ENCODE data around the gene SALL2.
"Not testable (repeated sequence)": the region's sequence is repeated elsewhere in the genome, so short reads cannot be mapped to it uniquely, and the experiment has no call there.

Gene SALL2

DNA sequence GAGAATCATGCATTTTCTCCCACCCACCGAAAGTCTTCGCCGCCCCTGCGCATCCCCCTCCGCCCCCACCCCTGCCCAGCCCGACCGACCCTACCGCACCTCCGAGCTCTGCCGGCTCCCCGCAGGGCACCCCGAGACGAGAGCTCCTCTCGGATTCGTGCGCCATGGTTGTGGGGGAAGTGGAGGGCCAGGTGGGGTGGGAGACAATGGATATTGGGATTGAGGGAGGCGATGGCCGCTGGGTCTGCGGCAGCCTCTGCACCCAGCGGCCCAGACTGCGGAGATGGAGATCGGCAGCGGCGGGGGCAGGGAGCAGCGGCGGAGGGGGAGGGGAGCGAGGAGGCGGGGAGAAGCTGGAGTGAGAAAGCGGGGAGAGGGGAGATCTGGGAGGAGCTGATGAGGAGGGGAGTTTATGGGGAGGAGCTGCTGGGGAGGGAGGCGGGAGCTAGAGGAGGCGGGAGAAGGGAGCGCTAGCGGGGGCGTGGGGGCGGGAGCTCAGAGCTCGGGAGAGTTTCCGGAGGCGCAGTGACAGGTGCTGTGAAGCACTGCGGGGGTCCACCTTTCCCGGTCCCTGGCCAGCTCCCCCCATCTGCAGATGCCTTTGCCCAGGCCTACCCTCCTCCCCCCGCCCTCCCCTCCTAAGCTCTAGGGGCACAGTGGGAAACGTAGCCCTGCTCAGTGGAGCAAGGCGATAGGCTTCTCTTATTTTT is at the start of gene SALL2:
Gene SALL2 (minus strand): TSS at position 385 of the 710 bp plus-strand sequence. CDS start 219 bp downstream, at position 166.
- peak; percentile 86 for DNase-seq

- no peak for DNase-seq
These were observed 49.5 kb upstream of the SALL2 start for GRCh38 chr14:21575661-21576060.

DNA sequence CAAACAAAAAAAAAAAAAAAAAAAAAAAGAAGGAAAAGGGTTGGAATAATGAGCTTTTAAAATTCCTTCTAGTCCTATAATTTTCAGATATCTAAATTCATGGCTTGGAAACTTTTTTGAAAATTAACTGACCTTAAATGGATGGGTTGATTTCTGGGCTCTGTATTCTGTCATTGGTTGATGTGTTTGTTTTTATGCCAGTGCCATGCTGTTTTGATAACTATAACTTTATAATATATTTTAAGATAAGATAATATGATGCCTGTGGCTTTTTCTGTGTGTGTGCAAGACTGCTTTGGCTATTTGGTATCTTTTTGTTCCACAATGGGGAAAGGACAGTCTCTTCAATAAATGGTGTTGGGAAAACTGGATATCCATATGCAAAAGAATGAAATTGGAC is 46.5 kb upstream of the SALL2 start:
- no peak for DNase-seq

DNA sequence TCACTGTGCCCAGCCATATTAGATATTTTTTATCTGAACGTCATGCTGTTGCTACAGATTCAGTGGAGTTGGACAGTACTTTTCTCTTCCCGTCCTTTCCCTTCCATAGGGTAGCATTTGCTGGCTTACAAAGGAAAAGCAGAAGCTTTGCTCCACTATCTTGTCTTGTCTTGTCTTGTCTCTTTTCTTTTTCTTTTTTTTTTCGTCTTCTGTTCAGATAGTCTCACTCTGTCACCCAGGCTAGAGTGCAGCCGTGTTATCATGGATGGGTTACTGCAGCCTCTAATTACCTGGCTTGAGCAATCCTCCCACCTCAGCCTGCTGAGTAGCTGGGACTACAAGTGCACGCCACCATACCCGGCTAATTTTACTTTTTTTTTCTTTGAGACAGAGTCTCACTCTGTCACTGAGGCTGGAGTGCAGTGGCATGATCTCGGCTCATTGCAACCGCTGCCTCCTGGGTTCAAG is 32.6 kb upstream of the SALL2 start:
- DNase-seq = no peak

DNA sequence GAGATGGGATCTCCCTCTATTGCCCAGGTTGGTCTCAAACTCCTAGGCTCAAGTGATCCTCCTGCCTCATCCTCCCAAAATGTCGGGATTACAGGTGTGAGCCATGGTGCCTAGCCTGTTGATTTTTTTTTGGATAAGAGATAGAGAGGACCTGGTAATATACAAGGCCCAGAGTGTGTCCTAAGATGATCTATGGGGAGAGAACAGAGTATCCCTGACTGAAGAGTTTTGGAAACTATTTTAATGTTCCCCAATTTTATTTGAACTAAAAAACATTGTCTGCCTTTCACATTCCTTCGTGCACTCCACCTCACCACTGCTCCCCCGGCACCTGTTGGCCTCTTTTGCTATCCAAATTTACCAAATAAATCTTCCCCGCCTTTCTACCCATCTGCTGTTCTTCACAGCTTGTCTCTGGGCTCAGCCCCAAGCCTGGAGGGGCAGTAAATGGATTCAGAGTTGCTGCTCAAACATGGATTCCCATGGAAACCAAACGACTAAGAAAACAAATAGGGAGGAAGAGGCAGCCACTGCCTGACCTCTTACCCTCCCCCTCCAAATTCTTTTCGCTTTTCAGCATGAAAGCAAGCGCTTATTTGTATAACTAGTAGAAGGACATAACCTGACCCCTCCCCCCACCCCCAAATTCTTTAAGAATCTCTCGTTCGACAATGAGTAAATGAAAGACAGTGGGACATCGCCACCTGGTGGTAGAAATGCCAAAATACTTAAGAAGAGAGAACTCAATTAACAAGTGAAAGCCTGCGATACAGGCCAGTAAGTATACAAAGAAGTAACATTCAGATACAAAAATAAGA is 31.1 kb upstream of the SALL2 start:
- DNase-seq = peak; percentile 79

DNA sequence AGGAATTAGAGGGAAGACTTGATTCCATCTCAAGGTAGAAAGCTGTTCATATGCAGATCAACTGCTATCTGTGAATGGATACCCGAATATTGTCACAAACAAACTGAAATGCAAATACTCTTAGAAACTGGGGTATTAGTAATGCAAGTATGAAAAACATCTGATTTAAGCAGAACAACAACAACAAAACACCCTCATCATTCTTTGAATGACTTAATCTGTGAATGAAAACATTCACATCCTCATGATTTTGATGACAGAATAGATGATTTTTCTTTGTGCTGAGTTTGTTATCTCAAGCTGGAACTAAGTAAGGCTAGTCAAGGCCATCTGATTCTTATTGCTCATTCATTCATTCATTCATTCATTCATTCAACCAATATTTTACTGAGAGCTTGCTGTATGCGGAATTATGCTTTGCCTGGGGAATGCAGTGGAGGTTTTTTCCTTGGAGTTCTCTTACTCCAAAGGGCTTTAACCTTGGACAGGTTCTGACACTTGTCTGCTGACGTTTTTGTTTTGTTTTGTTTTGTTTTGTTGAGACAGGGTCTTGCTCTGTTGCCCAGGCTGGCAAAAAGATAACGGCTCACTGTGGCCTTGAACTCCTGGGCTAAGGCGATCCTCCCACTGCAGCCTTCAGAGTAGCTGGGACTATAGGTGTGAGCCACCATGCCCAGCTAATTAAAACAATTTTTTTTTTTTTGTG is 30.4 kb upstream of the SALL2 start:
- no peak for DNase-seq

DNA sequence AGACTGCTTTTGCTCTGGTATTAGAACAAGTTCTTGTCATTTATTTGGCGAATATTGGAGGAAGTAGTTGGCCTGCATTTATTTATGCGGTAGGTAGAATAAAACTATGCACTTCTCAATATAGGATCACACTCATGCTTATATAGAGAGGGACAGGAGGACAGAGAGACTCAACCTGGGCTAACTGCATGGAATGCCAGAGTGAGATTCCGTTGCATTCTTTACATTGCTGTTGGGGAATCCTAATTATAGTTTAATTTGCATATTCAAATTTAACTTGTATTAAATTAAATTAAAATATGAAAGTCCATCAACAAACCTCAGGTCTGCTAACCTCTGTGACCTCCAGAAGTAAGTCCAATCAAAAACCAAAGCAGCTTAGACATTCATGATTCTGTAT is 27.1 kb upstream of the SALL2 start:
- DNase-seq = no peak

DNA sequence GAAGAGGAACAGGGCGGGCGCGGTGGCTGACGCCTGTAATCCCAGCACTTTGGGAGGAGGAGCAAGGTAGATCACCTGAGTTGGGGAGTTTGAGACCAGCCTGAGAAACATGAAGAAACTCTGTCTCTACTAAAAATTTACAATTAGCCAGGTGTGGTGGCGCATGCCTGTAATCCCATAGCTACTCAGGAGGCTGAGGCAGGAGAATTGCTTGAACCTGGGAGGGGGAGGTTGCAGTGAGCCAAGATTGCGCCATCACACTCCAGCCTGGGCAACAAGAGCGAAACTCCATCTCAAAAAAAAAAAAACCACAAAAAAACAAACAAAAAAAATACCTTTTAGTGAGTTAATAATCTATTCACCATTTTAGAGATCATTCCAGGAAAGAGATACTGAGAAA is 18.4 kb upstream of the SALL2 start:
- DNase-seq = not testable (repeated sequence)

DNA sequence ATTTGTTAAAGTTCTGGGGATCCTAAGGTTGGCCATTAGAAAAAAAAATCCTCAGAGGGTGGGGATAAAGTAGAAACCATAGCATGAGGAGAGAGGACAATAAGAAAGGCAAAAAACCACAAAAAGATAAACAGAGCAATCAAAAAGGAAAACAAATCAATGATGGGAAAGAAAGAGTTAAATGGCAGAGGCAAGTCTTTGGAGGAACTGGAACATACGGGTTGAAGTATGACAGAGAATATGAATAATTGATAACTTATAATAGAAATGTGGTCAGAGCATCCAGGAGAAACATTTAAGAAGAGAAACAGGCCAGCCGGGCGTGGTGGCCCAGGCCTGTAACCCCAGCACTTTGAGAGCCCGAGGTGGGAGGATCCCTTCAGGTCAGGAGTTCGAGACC is 17.8 kb upstream of the SALL2 start:
- DNase-seq = no peak

DNA sequence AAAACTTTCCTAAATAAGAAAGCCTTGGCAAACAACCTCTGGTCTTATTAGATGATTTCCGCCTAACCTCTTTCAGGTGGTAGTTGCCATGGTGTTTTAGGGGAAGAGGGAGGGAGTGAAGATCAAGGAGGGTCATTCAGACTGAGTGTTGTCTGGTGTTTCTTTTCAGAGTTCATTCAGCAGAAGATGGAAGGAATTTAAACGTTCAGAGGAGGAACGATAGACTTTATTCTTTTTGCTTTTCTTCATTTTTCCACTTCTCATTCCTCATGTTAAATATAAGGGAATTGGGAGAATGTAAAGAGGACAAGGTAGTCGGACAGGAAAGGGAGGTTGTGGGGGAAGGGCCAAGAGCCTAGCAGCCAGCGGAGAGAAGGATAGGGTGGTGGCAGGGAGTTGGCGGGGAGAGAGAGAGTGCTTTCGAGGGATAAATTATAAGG is 17.4 kb upstream of the SALL2 start:
- no peak for DNase-seq

DNA sequence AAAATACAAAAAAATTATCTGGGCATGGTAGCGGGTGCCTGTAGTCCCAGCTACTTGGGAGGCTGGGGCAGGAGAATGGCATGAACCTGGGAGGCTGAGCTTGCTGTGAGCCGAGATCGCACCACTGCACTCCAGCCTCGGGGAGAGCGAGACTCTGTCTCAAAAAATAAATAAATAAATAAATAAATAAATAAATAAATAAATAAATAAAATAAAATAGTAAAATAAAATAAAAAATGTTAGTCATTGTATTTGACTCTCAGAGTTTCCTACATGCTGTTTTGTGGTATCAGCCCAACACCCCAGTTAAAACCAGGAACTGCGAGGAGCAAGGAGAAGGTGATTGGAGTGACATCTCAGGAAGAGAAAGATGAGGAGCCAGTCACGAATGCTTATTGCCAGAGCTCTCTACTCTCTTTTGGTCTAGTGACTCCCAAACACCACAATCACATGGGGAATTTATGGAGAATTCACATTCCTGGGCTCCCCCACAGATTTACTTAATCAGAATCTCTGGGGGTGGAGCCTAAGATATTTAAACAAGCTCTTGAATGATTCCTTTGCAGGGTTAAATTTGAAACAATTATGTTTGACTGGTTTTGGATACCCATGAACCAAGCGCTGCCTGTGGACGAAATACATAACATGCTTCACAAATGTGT is 15.4 kb upstream of the SALL2 start:
- DNase-seq = no peak

GRCh38 chr14:21539189-21539940 is 13.2 kb upstream of the SALL2 start:
- DNase-seq = no peak

DNA sequence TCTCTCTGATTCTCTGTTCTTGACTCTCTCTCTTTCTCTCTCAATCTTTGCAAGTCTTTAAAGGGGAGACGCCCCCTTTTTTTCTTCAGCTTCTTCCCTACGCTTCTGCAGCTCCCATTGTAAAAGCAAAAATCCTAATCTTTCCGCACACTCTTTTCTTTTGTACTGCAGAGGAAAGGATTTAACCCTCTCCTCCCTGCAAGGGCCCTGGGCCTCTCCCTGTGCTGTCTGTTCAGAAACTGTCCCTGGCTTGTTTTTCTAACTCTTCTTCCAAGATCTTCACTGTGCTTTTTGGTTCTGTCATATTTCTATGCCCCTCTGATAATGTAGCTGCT is 10.9 kb upstream of the SALL2 start:
- DNase-seq = no peak

DNA sequence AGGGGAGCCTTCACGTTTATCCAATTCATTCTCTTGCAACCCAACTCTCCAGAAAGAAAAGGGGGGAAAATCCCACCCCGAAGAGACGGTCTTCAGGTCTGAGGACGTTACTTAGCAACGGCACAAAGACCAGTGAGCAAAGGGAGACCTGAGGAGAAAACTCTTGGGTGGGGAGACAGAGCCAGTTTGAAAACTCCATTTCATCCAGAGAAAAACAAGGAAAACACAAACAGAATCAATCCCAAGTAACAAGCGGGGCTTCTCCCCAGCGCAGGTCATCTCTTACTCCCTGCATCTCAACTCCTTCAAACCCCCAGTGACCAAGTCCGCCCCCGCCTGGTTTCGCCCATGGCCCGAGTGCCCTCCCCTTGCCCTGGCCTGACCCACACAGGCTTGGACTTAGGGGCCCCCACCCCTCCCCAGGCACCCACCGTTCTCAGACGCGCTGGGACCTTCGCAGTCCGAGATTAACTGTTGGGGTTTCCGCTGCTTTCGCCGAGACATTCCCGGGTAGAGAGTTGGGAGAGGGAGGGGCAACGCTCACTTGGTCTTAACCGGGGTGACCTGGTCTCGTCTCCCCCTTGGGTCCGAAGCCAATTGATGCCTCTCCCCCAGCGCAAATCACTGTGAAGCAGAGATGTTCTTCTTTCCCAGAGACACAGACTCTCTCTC is 10.4 kb upstream of the SALL2 start:
- DNase-seq = no peak

- DNase-seq = no peak
These were observed 9.6 kb upstream of the SALL2 start for GRCh38 chr14:21535545-21536417.

DNA sequence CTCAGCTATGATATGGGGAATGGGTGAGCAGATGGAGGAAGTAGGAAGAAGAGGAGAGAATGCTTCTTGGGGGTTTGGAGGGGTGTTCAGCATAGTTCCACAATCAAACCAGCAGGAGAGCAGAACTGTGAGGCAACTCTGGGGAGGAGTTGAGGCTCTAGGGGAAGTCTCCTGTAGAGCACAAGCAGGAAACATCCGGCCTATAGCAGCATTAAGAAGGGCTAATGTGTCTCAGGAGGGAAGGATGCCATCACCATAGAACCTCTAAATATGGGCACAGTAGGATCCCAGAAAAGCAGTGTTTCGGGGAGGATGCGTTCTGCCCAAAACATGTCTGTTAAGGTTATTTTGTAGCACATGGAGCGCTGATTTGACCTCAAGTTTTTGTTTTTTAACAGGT is 8.4 kb upstream of the SALL2 start:
- DNase-seq = no peak

- no peak for DNase-seq
These were observed 7.1 kb upstream of the SALL2 start for GRCh38 chr14:21533294-21533693.

DNA sequence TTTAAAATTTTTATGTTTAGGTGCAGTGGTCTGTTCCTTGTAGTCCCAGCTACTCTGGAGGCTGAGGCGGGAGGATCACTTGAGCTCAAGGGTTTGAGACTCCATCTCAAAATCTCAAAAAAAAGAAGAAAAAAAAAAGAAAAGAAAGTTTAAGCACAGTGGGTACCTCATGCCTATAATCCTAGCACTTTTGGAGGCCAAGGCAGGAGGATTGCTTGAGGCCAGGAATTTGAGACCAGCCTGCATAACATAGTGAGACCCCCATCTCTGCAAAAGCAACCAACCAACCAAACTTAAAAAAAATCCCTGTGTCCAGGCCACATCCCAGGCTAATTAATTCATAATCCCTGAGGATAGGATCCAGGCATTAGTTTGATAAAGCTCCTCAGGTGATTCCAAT is 3.4 kb upstream of the SALL2 start:
- no peak for DNase-seq

GRCh38 chr14:21528381-21529348 is 2.5 kb upstream of the SALL2 start:
- DNase-seq = no peak

GRCh38 chr14:21527318-21527679 is 1.2 kb upstream of the SALL2 start:
- no peak for DNase-seq

Measured in stimulated activated CD4-positive, alpha-beta T cell treated with anti-CD3 and anti-CD28 coated beads, Interleukin-15, amount 100 ng/mL, for 24 hours (primary cell).